Measurements from ENCODE around the gene SEC14L3. TPM values are rescaled to one million over a fixed set of nuclear protein-coding genes. Genes with fewer than 3 reads are reported as not detected.

Gene SEC14L3
- total and polyA plus RNA-seq, 2 of the 13 experiments (the other 11 are each of a cell fraction or from before 2014, with no cell fraction given), result not detected

- TF ChIP-seq SKIL (CRISPR knock-in tag; IDR thresholded peaks at IDR 0.05; ENCODE audit: borderline replicate concordance) (0 out of 2 replicates have a peak, but pooled peaks have one; percentile 15), TOPORS (CRISPR knock-in tag; IDR thresholded peaks at IDR 0.05) (no peak), ZNF367 (CRISPR knock-in tag; IDR thresholded peaks at IDR 0.05; ENCODE audit: borderline replicate concordance) (no peak), SMYD3 (CRISPR knock-in tag; IDR thresholded peaks at IDR 0.05) (no peak), CREB1 (IDR thresholded peaks at IDR 0.05) (no peak), CREB1 (CRISPR knock-in tag; IDR thresholded peaks at IDR 0.05) (no peak), DR1 (CRISPR knock-in tag; IDR thresholded peaks at IDR 0.05) (no peak), ZMYM3 (CRISPR knock-in tag; IDR thresholded peaks at IDR 0.05) (0 out of 2 replicates have a peak, but pooled peaks have one; percentile 2), ARNTL (CRISPR knock-in tag; IDR thresholded peaks at IDR 0.05) (no peak), HINFP (CRISPR knock-in tag; IDR thresholded peaks at IDR 0.05; ENCODE audit: low read depth) (no peak), YEATS2 (CRISPR knock-in tag; IDR thresholded peaks at IDR 0.05; ENCODE audit: borderline replicate concordance) (no peak), HMGXB3 (CRISPR knock-in tag; IDR thresholded peaks at IDR 0.05; ENCODE audit: borderline replicate concordance) (no peak), ZSCAN29 (CRISPR knock-in tag; conservative IDR thresholded peaks at IDR 0.05) (no peak)
Observed at GRCh38 chr22:30424534-30425326, 47.1 kb downstream of the SEC14L3 start (continued).

Measured in HepG2 (cell line).